Subcutaneous adipose tissue (tissue), 4 donors: Measurements from ENCODE around the gene FGD2. TPM values are rescaled to one million over a fixed set of nuclear protein-coding genes. Genes with fewer than 3 reads are reported as not detected.

ENCODE experiments used
- total RNA-seq, 4 donors: library from RNA; depleted of rRNA; stranded (reverse); fragments of >200 nt; gene quantifications; one replicate each; pipeline ENCODE4 v1.1.0, GENCODE V29; 2016
- TF ChIP-seq, protein P1 (sequence below): fragments of 450-650 bp; IDR thresholded peaks from one replicate; pipeline ENCODE4 v1.5.1; 2016; ENCODE audit warnings: low read depth, mild to moderate bottlenecking, control low read depth, antibody characterized with exemption, moderate library complexity

Gene FGD2
- total RNA-seq, 4 donors from 2014 or later = 37.3 to 102 (median 54.3) TPM

DNA sequence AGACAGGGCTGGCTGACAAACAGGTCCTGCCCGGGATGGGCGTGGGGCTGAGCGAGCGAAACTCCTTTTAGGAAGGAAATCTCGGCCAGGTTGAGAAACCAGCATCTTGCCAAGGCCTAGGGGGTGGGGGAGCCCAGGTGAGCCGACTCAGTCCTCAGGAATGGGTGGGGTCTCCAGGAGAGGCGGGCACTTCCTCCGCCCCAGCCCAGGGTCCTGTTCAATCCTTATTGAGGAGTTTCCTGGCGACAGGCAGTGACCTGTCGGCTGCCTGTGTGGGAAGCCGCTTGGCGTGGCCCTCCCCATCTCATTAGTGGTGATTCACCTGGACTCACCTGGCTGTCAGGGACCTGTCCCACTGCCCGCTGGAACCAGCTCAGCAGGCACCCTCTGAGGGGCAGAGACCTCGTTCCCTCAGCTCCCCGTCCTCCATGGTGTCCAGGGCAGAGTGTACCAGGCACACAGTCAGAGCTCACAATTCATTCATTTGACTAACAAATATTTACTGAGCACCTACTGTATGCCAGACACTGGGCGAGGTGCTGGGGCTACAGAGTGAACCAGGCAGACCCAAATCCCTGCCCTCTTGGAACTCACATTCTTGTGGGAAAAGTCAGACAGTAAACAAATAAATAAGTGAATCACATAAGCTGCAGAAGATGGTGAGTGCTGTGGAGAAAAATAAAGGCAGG is 51.1 kb downstream of the FGD2 start:
- TF ChIP-seq, protein P1, sequence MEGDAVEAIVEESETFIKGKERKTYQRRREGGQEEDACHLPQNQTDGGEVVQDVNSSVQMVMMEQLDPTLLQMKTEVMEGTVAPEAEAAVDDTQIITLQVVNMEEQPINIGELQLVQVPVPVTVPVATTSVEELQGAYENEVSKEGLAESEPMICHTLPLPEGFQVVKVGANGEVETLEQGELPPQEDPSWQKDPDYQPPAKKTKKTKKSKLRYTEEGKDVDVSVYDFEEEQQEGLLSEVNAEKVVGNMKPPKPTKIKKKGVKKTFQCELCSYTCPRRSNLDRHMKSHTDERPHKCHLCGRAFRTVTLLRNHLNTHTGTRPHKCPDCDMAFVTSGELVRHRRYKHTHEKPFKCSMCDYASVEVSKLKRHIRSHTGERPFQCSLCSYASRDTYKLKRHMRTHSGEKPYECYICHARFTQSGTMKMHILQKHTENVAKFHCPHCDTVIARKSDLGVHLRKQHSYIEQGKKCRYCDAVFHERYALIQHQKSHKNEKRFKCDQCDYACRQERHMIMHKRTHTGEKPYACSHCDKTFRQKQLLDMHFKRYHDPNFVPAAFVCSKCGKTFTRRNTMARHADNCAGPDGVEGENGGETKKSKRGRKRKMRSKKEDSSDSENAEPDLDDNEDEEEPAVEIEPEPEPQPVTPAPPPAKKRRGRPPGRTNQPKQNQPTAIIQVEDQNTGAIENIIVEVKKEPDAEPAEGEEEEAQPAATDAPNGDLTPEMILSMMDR = no peak

DNA sequence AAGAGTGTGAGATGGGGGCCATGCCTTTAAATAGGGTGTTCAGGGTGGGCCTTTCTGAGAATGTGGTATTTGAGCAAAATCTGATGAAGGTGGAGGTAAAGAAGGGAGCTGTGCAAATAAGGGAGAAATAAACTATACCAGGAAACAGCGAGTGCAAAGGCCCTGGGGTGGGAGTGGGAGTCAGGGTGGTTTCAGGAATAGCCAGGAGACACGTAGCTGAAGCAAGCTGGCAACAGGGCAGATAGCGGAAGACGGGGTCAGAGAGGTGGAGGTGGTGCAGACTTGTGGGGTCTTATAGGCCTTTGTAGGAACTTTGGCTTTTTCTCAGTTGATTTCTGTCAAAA is 51.6 kb downstream of the FGD2 start:
- TF ChIP-seq, protein P1 = no peak

DNA sequence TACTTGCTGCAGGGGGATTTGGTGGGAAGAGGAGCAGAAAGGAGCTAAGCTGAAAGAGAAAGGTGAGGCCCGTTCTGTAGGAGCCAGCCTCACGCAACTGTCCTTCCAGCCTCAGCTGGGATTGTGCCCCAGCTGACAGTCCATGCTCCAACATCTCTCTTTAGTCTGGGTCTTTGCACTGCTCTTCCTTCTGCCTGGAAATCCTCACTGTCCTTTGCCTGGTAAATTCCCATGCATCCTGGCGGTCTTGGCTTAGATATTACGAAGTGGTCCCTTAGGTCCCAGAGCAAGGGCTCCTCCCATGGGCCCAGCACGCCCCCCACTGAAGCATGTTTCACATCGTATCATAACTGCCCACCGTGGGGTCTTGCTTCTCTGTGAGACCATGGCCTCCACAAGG is 52.2 kb downstream of the FGD2 start:
- TF ChIP-seq, protein P1 = no peak

DNA sequence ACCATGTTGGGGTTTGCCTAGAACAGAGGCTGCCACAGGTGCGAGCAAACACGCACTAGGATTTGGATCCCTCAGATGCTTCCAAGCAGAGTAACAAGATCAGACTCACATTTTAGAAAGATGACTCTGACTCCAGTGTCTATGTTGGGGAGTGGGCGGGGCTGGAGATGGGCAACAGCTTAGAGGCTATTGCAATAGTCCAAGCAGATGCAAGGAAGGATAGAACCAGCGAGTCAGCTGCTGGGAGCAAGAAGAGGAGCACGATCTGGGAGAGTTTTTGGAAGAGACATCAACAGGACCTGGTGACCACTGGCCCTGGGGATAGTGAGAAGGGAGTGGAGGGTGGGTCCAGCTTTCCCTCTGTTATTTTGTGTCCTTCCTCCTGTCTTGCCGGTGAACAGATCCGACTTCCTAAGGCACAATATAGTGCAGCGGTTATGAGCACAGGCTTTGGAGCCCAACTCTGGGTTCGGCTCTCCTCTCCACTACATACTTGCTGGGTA is 52.7 kb downstream of the FGD2 start:
- TF ChIP-seq, protein P1 = no peak

DNA sequence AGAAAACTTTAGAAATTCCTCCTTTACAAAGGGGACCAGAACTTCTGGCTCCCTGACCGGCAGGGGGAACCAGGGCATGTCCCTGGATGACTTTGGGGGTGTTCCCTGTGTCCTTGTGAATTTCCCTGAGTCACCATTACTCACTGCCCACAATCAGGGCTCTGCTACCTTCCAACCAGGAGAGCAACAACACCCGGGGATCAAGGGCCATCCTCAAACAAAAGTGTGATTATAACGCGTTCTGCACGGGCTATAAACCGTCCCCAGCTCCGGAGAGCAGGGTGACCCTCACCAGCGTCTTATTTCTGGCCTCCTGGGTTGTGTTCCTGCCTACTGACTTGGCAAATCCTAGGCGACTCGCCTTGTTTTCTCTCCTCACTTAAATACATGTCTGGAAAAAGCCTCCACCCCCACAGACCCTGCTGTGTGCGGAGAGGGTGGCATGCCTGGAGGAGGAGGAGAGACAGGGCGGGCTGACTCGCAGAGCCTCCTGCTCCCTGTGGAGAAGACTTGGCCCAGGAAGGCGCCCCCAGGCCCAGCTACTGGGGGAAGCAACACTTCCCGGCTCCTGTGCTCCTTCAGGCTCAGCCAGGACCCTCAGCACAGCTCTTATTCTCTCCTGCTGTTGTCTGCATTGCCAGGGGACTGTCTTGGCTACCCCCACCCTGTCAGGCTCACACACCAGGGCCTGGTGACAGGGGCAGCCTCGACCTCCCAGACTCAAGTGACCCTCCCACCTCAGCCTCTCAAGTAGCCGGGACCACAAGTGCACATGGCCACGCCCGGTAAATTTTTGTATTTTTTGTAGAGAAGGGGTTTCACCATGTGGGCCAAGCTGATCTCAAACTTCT is 54.1 kb downstream of the FGD2 start:
- TF ChIP-seq, protein P1 = no peak

DNA sequence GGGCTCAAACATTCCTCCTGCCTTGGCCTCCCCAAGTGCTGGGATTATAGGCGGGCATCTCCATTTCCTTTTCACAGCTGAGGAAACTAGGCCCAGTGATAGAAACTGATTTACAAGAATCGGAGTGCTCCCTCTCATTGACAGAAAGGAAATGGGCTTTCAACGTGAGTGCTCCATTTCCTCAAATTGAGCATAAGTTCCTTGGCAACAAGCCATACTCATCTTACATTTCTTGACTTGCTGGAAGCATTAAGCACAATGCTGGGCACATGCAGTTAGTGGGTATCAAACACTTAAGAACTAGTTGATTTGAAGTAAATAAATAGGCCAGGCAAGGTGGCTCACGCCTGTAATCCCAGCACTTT is 54.7 kb downstream of the FGD2 start:
- TF ChIP-seq, protein P1 = no peak

DNA sequence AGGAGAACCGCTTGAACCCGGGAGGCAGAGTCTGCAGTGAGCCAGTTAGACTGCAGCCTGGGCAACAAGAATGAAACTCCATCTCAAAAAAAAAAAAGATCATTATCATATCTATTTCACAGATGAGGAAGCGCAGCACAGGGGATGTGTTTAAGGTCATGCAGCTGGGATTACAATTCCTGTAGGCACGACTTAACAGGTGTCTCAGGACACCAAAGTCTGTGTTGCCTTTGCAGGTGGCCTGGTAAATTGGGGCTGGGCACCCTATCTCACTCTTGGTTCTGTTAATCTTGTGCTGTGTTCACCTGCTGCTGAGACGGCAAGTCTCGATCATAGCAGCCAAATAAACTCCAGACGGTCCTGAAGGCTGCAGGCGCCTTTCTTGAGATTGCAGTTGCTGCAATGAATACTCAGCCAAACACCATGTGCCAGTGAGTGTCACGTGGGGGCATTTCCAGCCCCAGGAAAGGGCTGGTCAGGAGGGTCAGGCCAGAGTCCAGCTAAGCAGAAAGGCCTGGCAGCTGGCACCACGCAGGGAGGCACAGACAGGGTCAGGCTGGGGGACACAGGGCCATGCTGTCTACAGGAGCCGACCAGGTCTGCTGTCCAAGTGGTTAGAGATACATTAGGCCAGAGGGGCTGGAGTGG is 55.8 kb downstream of the FGD2 start:
- TF ChIP-seq, protein P1 = no peak
